Endodermal cell (in vitro differentiated cells): ENCODE results near the gene CDC26. TPM values are rescaled to one million over a fixed set of nuclear protein-coding genes. Genes with fewer than 3 reads are reported as not detected.

Experiments
- DNase-seq: peaks from one replicate; pipeline ENCODE4 v3.0.0-alpha.2; 2017
- H3K27ac ChIP-seq: 2 replicates; pipeline ENCODE4 v1.5.1; 2013; ENCODE audit warnings: mild to moderate bottlenecking, low read depth, low read length, moderate library complexity
- H3K27me3 ChIP-seq: 2 replicates; pipeline ENCODE4 v1.6.1; 2013; ENCODE audit warnings: mild to moderate bottlenecking, low read length, moderate library complexity; ENCODE audit not compliant: insufficient read depth, control insufficient read depth, poor library complexity, severe bottlenecking
- H3K36me3 ChIP-seq: 2 replicates; pipeline ENCODE4 v1.7.0; 2013; ENCODE audit warnings: mild to moderate bottlenecking, low read length, moderate library complexity; ENCODE audit not compliant: control insufficient read depth, insufficient read depth
- H3K4me1 ChIP-seq: one replicate; pipeline ENCODE4 v1.7.0; 2013; ENCODE audit warnings: low read length; ENCODE audit not compliant: control insufficient read depth, insufficient read depth
- H3K4me3 ChIP-seq: 2 replicates; pipeline ENCODE4 v1.5.1; 2013; ENCODE audit warnings: mild to moderate bottlenecking, low read length, moderate library complexity
- H3K9ac ChIP-seq: 2 replicates; pipeline ENCODE4 v1.6.1; 2013; ENCODE audit warnings: mild to moderate bottlenecking, low read length, moderate library complexity; ENCODE audit not compliant: poor library complexity, severe bottlenecking; ENCODE audit errors: extremely low read depth
- H3K9me3 ChIP-seq: 2 replicates; pipeline ENCODE4 v1.6.1; 2013; ENCODE audit warnings: mild to moderate bottlenecking, low read length, moderate library complexity; ENCODE audit not compliant: control insufficient read depth
- H3K27ac Mint-ChIP-seq: 2 replicates; pipeline ENCODE4 v1.8.0; 2020; ENCODE audit warnings: mixed read lengths
- H3K27me3 Mint-ChIP-seq: 2 replicates; pipeline ENCODE4 v1.8.0; 2021; ENCODE audit warnings: mild to moderate bottlenecking, mixed read lengths; ENCODE audit not compliant: insufficient read depth
- H3K36me3 Mint-ChIP-seq: 2 replicates; pipeline ENCODE4 v1.8.0; 2020; ENCODE audit warnings: low read depth, mixed read lengths
- H3K4me1 Mint-ChIP-seq: 2 replicates; pipeline ENCODE4 v1.8.0; 2020; ENCODE audit warnings: mixed read lengths
- H3K4me3 Mint-ChIP-seq: 2 replicates; pipeline ENCODE4 v1.8.0; 2020; ENCODE audit warnings: mild to moderate bottlenecking, moderate library complexity, mixed read lengths
- H3K9me3 Mint-ChIP-seq: 2 replicates; pipeline ENCODE4 v1.8.0; 2020; ENCODE audit warnings: mild to moderate bottlenecking, mixed read lengths
- WGBS, 2 experiments: methylation state at CpG; one replicate each; pipeline versions ENCODE4 v1.1.5 to v1.1.7; 2013; ENCODE audit warnings: missing lambda C conversion rate in 2 of 2, mixed read lengths in 1 of 2; ENCODE audit not compliant: insufficient coverage in 1 of 2, insufficient read length in 1 of 2; 5-methylcytosine and 5-hydroxymethylcytosine counted together
- total RNA-seq, 2 donors: library from RNA; stranded (reverse); fragmentation: NEBNext Ultra II Directional in 1 of 2; extraction: Animal tissue kit (Norgen Biotek cat#: 25700) in 1 of 2; gene quantifications; 2 replicates in 1 of 2; 3 replicates in 1 of 2; pipeline ENCODE4 v1.2.1, GENCODE V29; 2021
- TF ChIP-seq, protein P1 (sequence below): fragments of 200-600 bp; sonication (generic); conservative IDR thresholded peaks from 2 replicates; pipeline ENCODE4 v1.5.0; 2021; ENCODE audit warnings: antibody characterized with exemption, mild to moderate bottlenecking

Gene CDC26
- total RNA-seq, 2 donors from 2014 or later = 34.7 to 39.7 TPM

DNA sequence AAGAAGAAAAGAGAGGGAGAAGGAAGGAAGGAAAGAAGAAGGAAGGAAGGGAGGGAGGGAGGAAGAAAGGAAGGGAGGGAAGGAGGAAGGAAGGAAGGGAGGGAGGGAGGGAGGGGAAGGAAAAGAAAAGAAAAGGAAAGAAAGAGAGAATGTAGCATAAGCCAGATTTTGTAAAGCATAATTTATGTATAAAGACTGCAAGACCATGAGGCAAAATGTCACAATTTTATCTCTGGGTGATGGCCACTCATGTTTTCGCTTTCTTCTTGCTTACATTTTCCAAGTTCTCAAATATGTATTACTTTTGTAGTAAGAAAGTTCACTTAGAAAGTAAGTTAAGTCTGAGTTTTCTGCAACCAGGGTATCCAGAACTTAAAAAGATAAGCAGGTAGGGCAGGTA is 31.2 kb upstream of the CDC26 start:
- Histone ChIP-seq H3K4me3 (no peak overlapping the region), H3K9ac (no peak overlapping the region), H3K27ac (no peak overlapping the region), H3K9me3 (no peaks in the 10 kb centered on the region), H3K4me1 (no peaks in the 10 kb centered on the region), H3K36me3 (no peaks in the 10 kb centered on the region), H3K27me3 (no peaks in the 10 kb centered on the region)
- 100% methylated on average over 1 of the region's 1 CpG; no CpG with 5 or more reads in 1 of the 2 experiments for WGBS, 2 experiments
- Mint-ChIP-seq H3K4me3 (no peak overlapping the region), H3K27me3 (no peaks in the 10 kb centered on the region), H3K9me3 (no peaks in the 10 kb centered on the region), H3K36me3 (no peaks in the 10 kb centered on the region), H3K4me1 (peaks cover 5% of the 10 kb centered on the region), H3K27ac (no peak overlapping the region)
- TF ChIP-seq, protein P1, sequence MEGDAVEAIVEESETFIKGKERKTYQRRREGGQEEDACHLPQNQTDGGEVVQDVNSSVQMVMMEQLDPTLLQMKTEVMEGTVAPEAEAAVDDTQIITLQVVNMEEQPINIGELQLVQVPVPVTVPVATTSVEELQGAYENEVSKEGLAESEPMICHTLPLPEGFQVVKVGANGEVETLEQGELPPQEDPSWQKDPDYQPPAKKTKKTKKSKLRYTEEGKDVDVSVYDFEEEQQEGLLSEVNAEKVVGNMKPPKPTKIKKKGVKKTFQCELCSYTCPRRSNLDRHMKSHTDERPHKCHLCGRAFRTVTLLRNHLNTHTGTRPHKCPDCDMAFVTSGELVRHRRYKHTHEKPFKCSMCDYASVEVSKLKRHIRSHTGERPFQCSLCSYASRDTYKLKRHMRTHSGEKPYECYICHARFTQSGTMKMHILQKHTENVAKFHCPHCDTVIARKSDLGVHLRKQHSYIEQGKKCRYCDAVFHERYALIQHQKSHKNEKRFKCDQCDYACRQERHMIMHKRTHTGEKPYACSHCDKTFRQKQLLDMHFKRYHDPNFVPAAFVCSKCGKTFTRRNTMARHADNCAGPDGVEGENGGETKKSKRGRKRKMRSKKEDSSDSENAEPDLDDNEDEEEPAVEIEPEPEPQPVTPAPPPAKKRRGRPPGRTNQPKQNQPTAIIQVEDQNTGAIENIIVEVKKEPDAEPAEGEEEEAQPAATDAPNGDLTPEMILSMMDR = no peak
- no peak for DNase-seq

DNA sequence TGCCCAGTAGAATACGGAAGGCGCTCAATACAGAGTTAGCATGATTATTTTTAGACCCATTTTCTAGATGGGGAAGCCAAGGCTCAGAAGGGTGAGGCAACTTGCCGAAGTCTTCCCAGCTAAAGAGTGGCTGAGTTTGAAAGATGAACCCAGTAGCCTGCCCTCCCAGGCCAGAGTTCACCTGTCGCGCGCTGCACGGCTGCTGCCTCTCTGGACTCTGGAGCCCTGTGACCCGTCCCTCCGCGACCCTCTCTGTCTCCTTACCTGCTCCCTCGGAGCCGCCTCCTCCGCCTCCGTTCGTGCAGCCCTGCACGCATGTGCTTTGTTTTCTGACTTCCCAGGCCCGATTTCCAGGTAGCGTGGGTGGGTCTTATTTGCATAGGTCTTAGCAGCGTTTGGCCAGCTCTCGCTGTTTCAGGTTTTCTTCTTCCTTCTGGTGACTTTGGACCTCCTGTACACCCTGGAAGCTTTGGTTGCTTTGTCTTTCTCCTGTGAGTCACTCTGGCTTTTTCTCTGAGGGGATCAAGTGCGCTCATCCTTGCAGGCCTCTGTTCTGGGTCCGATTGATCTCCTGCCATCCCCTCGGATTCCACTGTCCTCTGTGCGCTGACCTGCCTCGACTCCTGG is 27.5 kb upstream of the CDC26 start, which contains the start of gene RNF183:
Gene RNF183, minus strand, starts transcription at position 585 of the 627 bp plus-strand sequence. CDS start 5,192 bp downstream, outside the sequence.
- H3K4me3 Mint-ChIP-seq = no peak within 1 kb of the TSS
- no peaks in the 10 kb centered on the region for H3K27me3 Mint-ChIP-seq
- H3K4me3 ChIP-seq = no peak within 1 kb of the TSS

GRCh38 chr9:113301548-113301947 is 26.2 kb upstream of the CDC26 start:
- TF ChIP-seq, protein P1 = no peak
- Histone ChIP-seq H3K27me3 (no peaks in the 10 kb centered on the region), H3K9ac (no peak overlapping the region), H3K4me1 (no peaks in the 10 kb centered on the region), H3K4me3 (no peak overlapping the region), H3K27ac (no peak overlapping the region), H3K9me3 (no peaks in the 10 kb centered on the region), H3K36me3 (no peaks in the 10 kb centered on the region)
- H3K27ac Mint-ChIP-seq = no peak overlapping the region
- no peak for DNase-seq
- H3K36me3 Mint-ChIP-seq = no peaks in the 10 kb centered on the region
- H3K4me3 Mint-ChIP-seq = no peak overlapping the region
- no peaks in the 10 kb centered on the region for H3K9me3 Mint-ChIP-seq
- 92 to 95% methylated on average over 8 of the region's 8 CpGs for WGBS, 2 experiments
- H3K27me3 Mint-ChIP-seq = no peaks in the 10 kb centered on the region
- peaks cover 5% of the 10 kb centered on the region for H3K4me1 Mint-ChIP-seq

More for the DNA sequence above, 27.5 kb upstream of the CDC26 start, which contains the start of gene RNF183:
- Mint-ChIP-seq H3K36me3 (no peaks in the 10 kb centered on the region), H3K4me1 (peaks cover 5% of the 10 kb centered on the region), H3K9me3 (no peaks in the 10 kb centered on the region), H3K27ac (no peak within 1 kb of the TSS)
- H3K9ac ChIP-seq = no peak within 1 kb of the TSS
- H3K4me1 ChIP-seq = no peaks in the 10 kb centered on the region
- peak; percentile 49 for DNase-seq
- TF ChIP-seq, protein P1 = no peak
- H3K27me3 ChIP-seq = no peaks in the 10 kb centered on the region
- H3K27ac ChIP-seq = no peak within 1 kb of the TSS
- H3K9me3 ChIP-seq = no peaks in the 10 kb centered on the region
- H3K36me3 ChIP-seq = no peaks in the 10 kb centered on the region
- 90 to 94% methylated on average over 21 to 25 of the region's 25 CpGs for WGBS, 2 experiments
